ENCODE data around the gene ADH6. TPM values are rescaled to one million over a fixed set of nuclear protein-coding genes. Genes with fewer than 3 reads are reported as not detected.

ADH6 gene
- total and polyA plus RNA-seq, 2 of the 13 experiments (the other 11 are each of a cell fraction or from before 2014, with no cell fraction given), result 39.8 to 73.9 TPM

GRCh38 chr4:99219072-99219471 lies at the start of gene ADH6 (continued):
- no peak for TF ChIP-seq ZBTB40 (IDR thresholded peaks at IDR 0.05)
- TF ChIP-seq ZBTB40 (CRISPR knock-in tag; IDR thresholded peaks at IDR 0.05), result no peak
- peak; percentile 54 for TF ChIP-seq FOXP4 (CRISPR knock-in tag; IDR thresholded peaks at IDR 0.05)
- TF ChIP-seq POGZ (CRISPR knock-in tag; IDR thresholded peaks at IDR 0.05), result peak; percentile 25; the same call in 1 of the 2 replicates
- peak; percentile 87 for TF ChIP-seq POLR2G (IDR thresholded peaks at IDR 0.05; ENCODE audit: low read depth, low read length)
- TF ChIP-seq ZNF362 (CRISPR knock-in tag; IDR thresholded peaks at IDR 0.05; ENCODE audit: borderline replicate concordance), result no peak
- no peak for TF ChIP-seq MTERF4 (CRISPR knock-in tag; IDR thresholded peaks at IDR 0.05)
- peak; percentile 35; the same call in 1 of the 2 replicates for TF ChIP-seq ZFP36L1 (CRISPR knock-in tag; IDR thresholded peaks at IDR 0.05)
- TF ChIP-seq MAZ (IDR thresholded peaks at IDR 0.05; ENCODE audit: borderline replicate concordance, low read depth, low read length), result no peak
- TF ChIP-seq MAZ (CRISPR knock-in tag; IDR thresholded peaks at IDR 0.05; ENCODE audit: low read depth), result no peak
- TF ChIP-seq ZBTB1 (CRISPR knock-in tag; IDR thresholded peaks at IDR 0.05; ENCODE audit: borderline replicate concordance), result no peak
- no peak for TF ChIP-seq PRMT3 (CRISPR knock-in tag; IDR thresholded peaks at IDR 0.05; ENCODE audit: borderline replicate concordance, low read depth)
- TF ChIP-seq ZNF503 (CRISPR knock-in tag; IDR thresholded peaks at IDR 0.05), result peak; percentile 18; the same call in 1 of the 2 replicates
- TF ChIP-seq ZNF501 (CRISPR knock-in tag; IDR thresholded peaks at IDR 0.05), result no peak

Measured in HepG2 (cell line).